ENCODE results near the gene ARPC3.

- TF ChIP-seq CTCF (IDR thresholded peaks at IDR 0.05): no peak
- TF ChIP-seq POLR2A (IDR thresholded peaks at IDR 0.05): no peak
- TF ChIP-seq EP300 (IDR thresholded peaks at IDR 0.05): no peak
These were observed 49.0 kb upstream of the ARPC3 start for GRCh38 chr12:110498984-110499706.

Data from ovary (tissue), 3 donors.